Measurements from ENCODE around the gene CDK5R1.
"Not testable (repeated sequence)": the region's sequence is repeated elsewhere in the genome, so short reads cannot be mapped to it uniquely, and the experiment has no call there.

Gene CDK5R1

DNA sequence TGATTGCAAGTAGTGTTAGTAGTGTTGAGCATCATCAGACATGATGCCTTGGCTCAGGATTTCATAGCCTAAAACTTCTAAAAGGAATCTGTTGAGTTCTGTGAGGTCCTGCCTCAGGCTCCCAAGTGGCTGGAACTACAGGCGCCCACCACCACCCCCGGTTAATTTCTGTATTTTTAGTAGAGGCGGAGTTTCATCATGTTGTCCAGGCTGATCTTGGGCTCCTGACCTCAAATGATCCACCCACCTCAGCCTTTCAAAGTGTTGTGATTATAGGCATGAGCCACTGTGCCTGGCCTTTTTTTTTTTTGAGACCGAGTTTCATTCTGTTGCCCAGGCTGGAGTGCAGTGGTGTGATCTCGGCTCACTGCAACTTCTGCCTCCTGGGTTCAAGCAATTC is 36.8 kb upstream of the CDK5R1 start:
- Histone ChIP-seq H4K20me1 (ENCODE audit: insufficient read depth, low read length) (peaks cover 17% of the 10 kb centered on the region; the same call in 1 of the 2 replicates), H3K79me2 (ENCODE audit: low read length) (peaks cover 100% of the 10 kb centered on the region), H3K27ac (ENCODE audit: low read length) (no peak overlapping the region), H3K4me3 (ENCODE audit: low read length) (no peak overlapping the region), H2AFZ (ENCODE audit: low read length) (no peak overlapping the region), H3K9me2 (replicated peaks; ENCODE audit: insufficient read depth, low read length) (no peaks in the 10 kb centered on the region), H3K9ac (ENCODE audit: low read length) (no peak overlapping the region), H3K36me3 (replicated peaks; ENCODE audit: insufficient read depth, low read length) (peaks cover 40% of the 10 kb centered on the region), H3K9me3 (replicated peaks; ENCODE audit: insufficient read depth, low read length) (no peaks in the 10 kb centered on the region), H3K4me1 (ENCODE audit: low read length) (peaks cover 12% of the 10 kb centered on the region), H3F3A (ENCODE audit: insufficient read depth, low read length) (peaks cover 4% of the 10 kb centered on the region; the same call in 1 of the 2 replicates), H3K27me3 (replicated peaks; ENCODE audit: insufficient read depth, low read length) (no peaks in the 10 kb centered on the region), H3K4me2 (ENCODE audit: low read depth, low read length) (no peak overlapping the region)
- no peak for DNase-seq
- TF ChIP-seq, protein P1, sequence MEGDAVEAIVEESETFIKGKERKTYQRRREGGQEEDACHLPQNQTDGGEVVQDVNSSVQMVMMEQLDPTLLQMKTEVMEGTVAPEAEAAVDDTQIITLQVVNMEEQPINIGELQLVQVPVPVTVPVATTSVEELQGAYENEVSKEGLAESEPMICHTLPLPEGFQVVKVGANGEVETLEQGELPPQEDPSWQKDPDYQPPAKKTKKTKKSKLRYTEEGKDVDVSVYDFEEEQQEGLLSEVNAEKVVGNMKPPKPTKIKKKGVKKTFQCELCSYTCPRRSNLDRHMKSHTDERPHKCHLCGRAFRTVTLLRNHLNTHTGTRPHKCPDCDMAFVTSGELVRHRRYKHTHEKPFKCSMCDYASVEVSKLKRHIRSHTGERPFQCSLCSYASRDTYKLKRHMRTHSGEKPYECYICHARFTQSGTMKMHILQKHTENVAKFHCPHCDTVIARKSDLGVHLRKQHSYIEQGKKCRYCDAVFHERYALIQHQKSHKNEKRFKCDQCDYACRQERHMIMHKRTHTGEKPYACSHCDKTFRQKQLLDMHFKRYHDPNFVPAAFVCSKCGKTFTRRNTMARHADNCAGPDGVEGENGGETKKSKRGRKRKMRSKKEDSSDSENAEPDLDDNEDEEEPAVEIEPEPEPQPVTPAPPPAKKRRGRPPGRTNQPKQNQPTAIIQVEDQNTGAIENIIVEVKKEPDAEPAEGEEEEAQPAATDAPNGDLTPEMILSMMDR (IDR thresholded peaks at IDR 0.05; ENCODE audit: low read length) = no peak
- TF ChIP-seq EZH2phosphoT487 (IDR thresholded peaks at IDR 0.05; ENCODE audit: low read length) (no peak), EZH2 (optimal IDR thresholded peaks at IDR 0.05; ENCODE audit: low read depth, low read length) (no peak)

DNA sequence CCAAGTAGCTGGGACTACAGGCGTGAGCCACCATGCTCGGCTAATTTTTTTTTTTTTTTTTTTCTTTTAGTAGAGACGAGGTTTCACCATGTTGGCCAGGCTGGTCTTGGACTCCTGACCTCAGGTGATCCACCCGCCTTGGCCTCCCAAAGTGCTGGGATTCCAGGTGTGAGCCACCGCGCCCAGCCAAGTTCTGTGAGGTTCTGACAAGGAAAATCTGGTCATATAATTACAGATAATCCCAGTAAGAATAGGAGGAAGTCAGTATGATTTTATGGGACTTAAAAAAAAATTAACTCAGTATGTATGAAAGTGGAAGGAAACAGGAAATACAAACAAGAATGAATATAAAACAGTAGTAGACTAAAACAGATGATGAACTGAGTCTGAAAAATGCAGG is 36.4 kb upstream of the CDK5R1 start:
- peaks cover 15% of the 10 kb centered on the region for H3K4me1 ChIP-seq (ENCODE audit: low read length)
- H3K9me3 ChIP-seq (replicated peaks; ENCODE audit: insufficient read depth, low read length); H3K27me3 ChIP-seq (replicated peaks; ENCODE audit: insufficient read depth, low read length); H2AFZ ChIP-seq (ENCODE audit: low read length); H3K9ac ChIP-seq (ENCODE audit: low read length); DNase-seq; H3K4me3 ChIP-seq (ENCODE audit: low read length); H3K4me2 ChIP-seq (ENCODE audit: low read depth, low read length); H3K9me2 ChIP-seq (replicated peaks; ENCODE audit: insufficient read depth, low read length); H3K27ac ChIP-seq (ENCODE audit: low read length); H3F3A ChIP-seq (ENCODE audit: insufficient read depth, low read length): not testable (repeated sequence)
- peaks cover 17% of the 10 kb centered on the region; the same call in 1 of the 2 replicates for H4K20me1 ChIP-seq (ENCODE audit: insufficient read depth, low read length)
- peaks cover 100% of the 10 kb centered on the region for H3K79me2 ChIP-seq (ENCODE audit: low read length)
- H3K36me3 ChIP-seq (replicated peaks; ENCODE audit: insufficient read depth, low read length) = peaks cover 44% of the 10 kb centered on the region

DNA sequence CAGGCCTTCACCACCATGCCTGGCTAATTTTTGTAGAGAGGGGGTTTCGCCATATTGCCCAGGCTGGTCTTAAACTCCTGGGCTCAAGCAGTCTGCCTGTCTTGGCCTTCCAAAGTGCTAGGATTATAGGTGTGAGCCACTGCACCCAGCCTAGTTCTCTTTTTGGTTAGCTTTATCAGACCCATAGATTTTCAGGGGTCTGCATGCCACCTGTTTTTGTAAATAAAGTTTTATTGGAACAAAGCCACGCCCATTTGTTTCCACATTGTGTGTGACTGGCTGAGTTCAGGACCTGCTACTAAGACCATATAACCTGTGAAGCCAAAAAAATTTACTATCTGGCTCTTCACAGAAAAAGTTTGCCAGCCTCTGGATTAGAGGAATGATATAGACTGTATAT is 34.9 kb upstream of the CDK5R1 start:
- H3K27ac ChIP-seq (ENCODE audit: low read length) = no peak overlapping the region
- peaks cover 11% of the 10 kb centered on the region; the same call in 1 of the 2 replicates for H4K20me1 ChIP-seq (ENCODE audit: insufficient read depth, low read length)
- H3K4me1 ChIP-seq (ENCODE audit: low read length) = peaks cover 6% of the 10 kb centered on the region
- H3F3A ChIP-seq (ENCODE audit: insufficient read depth, low read length) = no peaks in the 10 kb centered on the region
- peaks cover 46% of the 10 kb centered on the region for H3K36me3 ChIP-seq (replicated peaks; ENCODE audit: insufficient read depth, low read length)
- peaks cover 98% of the 10 kb centered on the region for H3K79me2 ChIP-seq (ENCODE audit: low read length)
- no peak overlapping the region for H3K9ac ChIP-seq (ENCODE audit: low read length)
- TF ChIP-seq, protein P1 (IDR thresholded peaks at IDR 0.05; ENCODE audit: low read length) = no peak
- H3K4me2 ChIP-seq (ENCODE audit: low read depth, low read length) = no peak overlapping the region
- no peaks in the 10 kb centered on the region for H3K27me3 ChIP-seq (replicated peaks; ENCODE audit: insufficient read depth, low read length)
- no peak overlapping the region for H2AFZ ChIP-seq (ENCODE audit: low read length)
- H3K9me2 ChIP-seq (replicated peaks; ENCODE audit: insufficient read depth, low read length) = no peaks in the 10 kb centered on the region
- no peaks in the 10 kb centered on the region for H3K9me3 ChIP-seq (replicated peaks; ENCODE audit: insufficient read depth, low read length)
- no peak for DNase-seq
- no peak overlapping the region for H3K4me3 ChIP-seq (ENCODE audit: low read length)

DNA sequence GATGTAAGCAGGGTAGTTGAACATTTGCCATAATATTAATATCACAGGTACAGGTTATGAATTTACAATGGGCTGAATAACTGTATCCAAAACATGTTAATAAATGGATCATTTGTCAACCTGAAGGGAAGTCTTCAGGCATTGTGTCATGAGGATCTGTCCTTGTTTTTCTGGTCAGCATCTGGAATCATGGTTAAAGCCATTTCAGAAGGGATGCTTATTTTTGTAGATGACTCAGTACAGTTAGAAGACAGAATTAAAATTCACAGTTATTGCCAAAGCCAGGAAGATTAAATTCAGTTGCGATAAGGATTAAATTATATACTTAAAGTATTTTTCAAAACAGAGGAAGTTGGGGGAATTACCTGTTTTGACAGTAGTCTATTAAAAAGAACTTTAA is 34.5 kb upstream of the CDK5R1 start:
- TF ChIP-seq, protein P1 (IDR thresholded peaks at IDR 0.05; ENCODE audit: low read length) = no peak
- TF ChIP-seq EZH2phosphoT487 (IDR thresholded peaks at IDR 0.05; ENCODE audit: low read length) (no peak), EZH2 (optimal IDR thresholded peaks at IDR 0.05; ENCODE audit: low read depth, low read length) (no peak)
- no peaks in the 10 kb centered on the region for H3K9me3 ChIP-seq (replicated peaks; ENCODE audit: insufficient read depth, low read length)
- no peaks in the 10 kb centered on the region for H3K27me3 ChIP-seq (replicated peaks; ENCODE audit: insufficient read depth, low read length)
- no peak overlapping the region for H3K9ac ChIP-seq (ENCODE audit: low read length)
- H3K36me3 ChIP-seq (replicated peaks; ENCODE audit: insufficient read depth, low read length) = peaks cover 42% of the 10 kb centered on the region
- H3K27ac ChIP-seq (ENCODE audit: low read length) = no peak overlapping the region
- H4K20me1 ChIP-seq (ENCODE audit: insufficient read depth, low read length) = peaks cover 9% of the 10 kb centered on the region; the same call in 1 of the 2 replicates
- H3K9me2 ChIP-seq (replicated peaks; ENCODE audit: insufficient read depth, low read length) = no peaks in the 10 kb centered on the region
- no peaks in the 10 kb centered on the region for H3F3A ChIP-seq (ENCODE audit: insufficient read depth, low read length)
- H3K4me2 ChIP-seq (ENCODE audit: low read depth, low read length) = no peak overlapping the region
- H3K4me3 ChIP-seq (ENCODE audit: low read length) = no peak overlapping the region
- H3K4me1 ChIP-seq (ENCODE audit: low read length) = peaks cover 5% of the 10 kb centered on the region
- peaks cover 98% of the 10 kb centered on the region for H3K79me2 ChIP-seq (ENCODE audit: low read length)
- no peak for DNase-seq
- H2AFZ ChIP-seq (ENCODE audit: low read length) = no peak overlapping the region
